Mesodermal cell (in vitro differentiated cells): ENCODE data around the gene UBE2E2.

Source experiments
- H3K27ac ChIP-seq: 2 replicates; pipeline ENCODE4 v1.7.0; 2013; ENCODE audit warnings: mild to moderate bottlenecking, low read depth, low read length, moderate library complexity; ENCODE audit not compliant: severe bottlenecking
- H3K36me3 ChIP-seq: 2 replicates; pipeline ENCODE4 v1.7.1; 2013; ENCODE audit warnings: mild to moderate bottlenecking, low read length, moderate library complexity; ENCODE audit not compliant: control insufficient read depth, insufficient read depth
- H3K4me1 ChIP-seq: one replicate; pipeline ENCODE4 v1.7.1; 2013; ENCODE audit warnings: mild to moderate bottlenecking, low read length; ENCODE audit not compliant: insufficient read depth, control insufficient read depth, poor library complexity, severe bottlenecking
- H3K4me3 ChIP-seq: 2 replicates; pipeline ENCODE4 v1.7.0; 2013; ENCODE audit warnings: low read length, control low read depth, mild to moderate bottlenecking; ENCODE audit not compliant: insufficient read depth, poor library complexity, severe bottlenecking; ENCODE audit errors: extremely low read depth
- H3K9me3 ChIP-seq: 2 replicates; pipeline ENCODE4 v1.7.1; 2013; ENCODE audit warnings: mild to moderate bottlenecking, low read length, moderate library complexity; ENCODE audit not compliant: control insufficient read depth
- WGBS, 2 experiments: methylation state at CpG; one replicate each; pipeline ENCODE4 v1.1.5; 2013; ENCODE audit warnings: missing lambda C conversion rate in 2 of 2; ENCODE audit not compliant: insufficient coverage in 2 of 2; 5-methylcytosine and 5-hydroxymethylcytosine counted together

The UBE2E2 gene

DNA sequence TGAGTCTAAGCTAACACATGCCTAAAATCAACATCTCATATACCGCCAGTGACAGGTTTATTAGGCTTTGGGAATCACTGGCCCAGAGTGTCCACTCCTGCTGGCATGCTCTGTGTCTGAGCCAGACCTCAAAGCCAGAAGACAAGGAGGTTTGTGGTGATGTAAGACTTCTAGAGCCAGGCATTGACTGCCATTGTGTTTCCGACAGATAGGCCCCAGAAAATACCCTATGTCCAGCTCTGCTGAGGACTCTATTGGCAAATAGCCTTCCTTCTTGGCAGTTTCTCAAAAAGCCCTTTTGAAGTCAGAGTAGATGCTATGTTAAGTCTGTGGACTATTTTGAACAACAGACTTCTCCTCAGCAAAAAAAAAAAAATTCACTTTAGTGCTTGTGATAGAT lies 420.7 kb downstream of the UBE2E2 start:
- WGBS, 2 experiments: 94% methylated on average over 2 of the region's 2 CpGs; no CpG with 5 or more reads in 1 of the 2 experiments
- Histone ChIP-seq H3K27ac (no peak overlapping the region), H3K36me3 (no peaks in the 10 kb centered on the region), H3K4me1 (no peaks in the 10 kb centered on the region), H3K4me3 (no peak overlapping the region), H3K9me3 (peaks cover 15% of the 10 kb centered on the region)

DNA sequence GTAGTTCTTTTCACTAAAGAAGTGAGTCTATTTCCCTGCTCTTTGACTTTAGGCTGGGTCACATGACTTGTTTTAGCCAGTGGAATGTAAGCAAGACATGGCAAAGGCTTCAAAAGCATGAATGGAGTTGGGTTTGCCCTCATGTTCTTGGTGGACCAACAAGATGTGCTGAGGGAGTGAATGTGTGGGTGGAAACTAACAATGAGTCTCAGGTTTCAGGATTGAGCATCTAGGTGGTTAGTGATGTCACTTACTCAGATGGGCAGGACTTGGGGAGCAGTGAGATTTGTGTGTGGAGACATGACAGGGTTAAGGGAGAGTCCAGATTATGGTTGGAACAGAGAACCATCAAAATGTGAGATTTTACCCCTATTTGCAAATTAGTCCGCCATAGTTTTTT lies 421.2 kb downstream of the UBE2E2 start:
- no peak overlapping the region for H3K27ac ChIP-seq
- no peaks in the 10 kb centered on the region for H3K36me3 ChIP-seq
- peaks cover 15% of the 10 kb centered on the region for H3K9me3 ChIP-seq
- no peak overlapping the region for H3K4me3 ChIP-seq
- WGBS, 2 experiments: 40 to 57% methylated on average over 1 of the region's 1 CpG
- H3K4me1 ChIP-seq: peaks cover 3% of the 10 kb centered on the region

DNA sequence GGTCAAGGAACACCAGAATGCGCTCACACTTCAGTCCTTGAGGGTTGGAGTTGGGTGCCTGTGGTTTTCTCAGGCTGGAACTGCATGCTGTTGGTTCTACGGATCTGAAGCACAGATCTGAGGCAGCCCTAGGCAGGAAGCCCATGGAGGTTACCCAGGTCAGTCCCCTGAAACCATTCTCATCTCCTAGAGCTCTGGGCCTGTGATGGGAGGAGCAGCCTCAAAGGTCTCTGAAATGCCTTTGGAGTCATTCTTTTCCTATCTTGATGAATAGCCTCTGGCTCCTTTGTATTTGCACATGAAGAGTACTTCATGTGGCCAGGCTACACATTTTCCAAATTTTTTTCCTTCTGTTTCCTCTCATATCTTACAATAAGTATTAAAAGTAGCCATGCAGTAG lies 423.3 kb downstream of the UBE2E2 start:
- peaks cover 15% of the 10 kb centered on the region for H3K9me3 ChIP-seq
- H3K4me3 ChIP-seq: no peak overlapping the region
- peaks cover 6% of the 10 kb centered on the region for H3K4me1 ChIP-seq
- H3K36me3 ChIP-seq: no peaks in the 10 kb centered on the region
- WGBS, 2 experiments: 81 to 92% methylated on average over 2 of the region's 2 CpGs
- no peak overlapping the region for H3K27ac ChIP-seq

DNA sequence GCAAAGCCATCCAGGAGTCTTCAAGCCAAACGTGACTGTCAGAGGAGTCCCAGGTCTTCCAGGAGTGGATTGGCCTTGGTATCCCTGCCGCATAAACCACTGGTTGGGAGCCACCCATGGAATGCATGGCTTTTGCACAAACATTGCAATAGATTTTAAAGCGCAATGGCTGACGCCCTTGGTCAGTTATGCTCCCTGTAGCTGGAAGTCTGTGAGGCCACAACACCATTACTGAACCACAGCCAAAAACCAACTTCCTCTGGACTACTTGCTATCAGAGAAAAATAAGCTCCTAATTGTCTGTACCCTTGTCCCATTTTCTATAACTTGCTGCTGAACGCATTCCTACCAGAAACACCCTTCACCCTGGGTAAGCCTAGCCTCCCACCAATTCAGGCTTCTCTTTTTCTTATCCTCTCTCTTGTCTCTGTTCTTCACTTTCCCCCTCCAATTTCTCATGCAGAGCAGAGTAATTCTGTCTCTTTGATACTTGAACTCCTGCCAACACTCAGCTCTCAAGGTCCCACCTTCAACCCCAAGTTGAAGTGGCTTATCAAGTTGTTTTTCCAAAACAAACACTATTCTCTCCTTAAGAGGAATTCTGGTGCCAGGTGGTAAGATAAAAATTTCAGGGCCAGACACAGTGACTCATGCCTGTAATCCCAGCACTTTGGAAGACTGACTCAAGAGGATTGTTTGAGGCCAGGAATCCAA lies 426.2 kb downstream of the UBE2E2 start:
- Histone ChIP-seq H3K4me3 (no peak overlapping the region), H3K4me1 (peaks cover 6% of the 10 kb centered on the region), H3K9me3 (peaks cover 15% of the 10 kb centered on the region), H3K27ac (peak overlapping the region; percentile 57), H3K36me3 (no peaks in the 10 kb centered on the region)
- 93 to 95% methylated on average over 5 of the region's 5 CpGs for WGBS, 2 experiments

DNA sequence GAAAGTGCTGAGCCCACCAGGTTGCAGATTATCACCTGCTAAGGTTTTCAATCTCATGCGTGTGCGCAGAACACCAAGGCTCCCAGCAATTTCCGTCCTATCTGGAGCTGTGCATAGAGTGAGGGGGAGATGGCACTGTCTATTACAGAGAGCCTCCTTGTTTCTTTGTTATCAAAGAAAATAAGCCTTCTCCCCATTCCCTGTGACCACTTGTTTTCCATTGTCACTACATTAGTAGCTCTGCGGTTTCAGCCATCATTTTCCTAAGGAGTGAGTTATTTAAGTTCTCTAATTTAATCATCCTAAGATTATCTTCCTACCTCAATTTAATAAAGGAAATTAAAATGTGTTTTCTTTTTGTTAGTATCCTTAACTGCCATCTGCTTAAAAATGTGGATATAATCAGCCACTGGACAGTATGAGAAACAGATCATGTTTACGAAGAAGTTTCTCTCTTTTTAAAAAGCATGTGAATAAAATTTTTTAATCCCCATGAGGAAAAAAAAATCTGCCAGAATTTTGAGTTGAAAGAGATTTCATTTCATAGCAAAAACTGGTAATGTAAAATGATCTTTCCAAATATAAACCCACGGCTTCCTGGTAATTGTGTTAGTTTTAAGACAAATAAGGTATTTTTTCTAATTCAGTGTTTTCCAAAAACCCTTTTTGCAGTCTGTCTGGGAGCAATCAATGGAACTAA lies 430.3 kb downstream of the UBE2E2 start:
- WGBS, 2 experiments: 100% methylated on average over 2 of the region's 6 CpGs
- Histone ChIP-seq H3K4me3 (no peak overlapping the region), H3K9me3 (no peaks in the 10 kb centered on the region), H3K27ac (no peak overlapping the region), H3K4me1 (peaks cover 6% of the 10 kb centered on the region), H3K36me3 (no peaks in the 10 kb centered on the region)

DNA sequence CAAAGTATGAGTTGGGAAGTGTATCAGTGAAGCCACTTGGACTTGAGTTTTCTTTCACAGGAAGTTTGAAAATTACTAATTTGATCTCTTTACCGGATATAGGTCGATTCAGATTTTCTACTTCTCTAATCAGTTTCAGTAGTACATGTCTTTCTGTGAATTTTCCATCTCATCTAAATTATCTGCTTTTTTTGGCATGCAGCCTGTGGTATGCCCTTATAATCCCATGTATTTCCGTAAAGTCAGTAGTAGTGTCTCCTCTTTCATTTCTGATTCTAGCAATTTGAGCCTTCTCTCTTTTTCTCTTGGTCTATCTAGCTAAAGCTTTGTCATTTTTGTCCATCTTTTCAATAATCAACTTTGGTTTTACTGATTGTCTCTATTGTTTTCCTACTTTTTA lies 434.2 kb downstream of the UBE2E2 start:
- no peaks in the 10 kb centered on the region for H3K36me3 ChIP-seq
- no peaks in the 10 kb centered on the region for H3K4me1 ChIP-seq
- H3K9me3 ChIP-seq: no peaks in the 10 kb centered on the region
- H3K27ac ChIP-seq: no peak overlapping the region
- no peak overlapping the region for H3K4me3 ChIP-seq
- 95% methylated on average over 2 to 3 of the region's 3 CpGs for WGBS, 2 experiments

DNA sequence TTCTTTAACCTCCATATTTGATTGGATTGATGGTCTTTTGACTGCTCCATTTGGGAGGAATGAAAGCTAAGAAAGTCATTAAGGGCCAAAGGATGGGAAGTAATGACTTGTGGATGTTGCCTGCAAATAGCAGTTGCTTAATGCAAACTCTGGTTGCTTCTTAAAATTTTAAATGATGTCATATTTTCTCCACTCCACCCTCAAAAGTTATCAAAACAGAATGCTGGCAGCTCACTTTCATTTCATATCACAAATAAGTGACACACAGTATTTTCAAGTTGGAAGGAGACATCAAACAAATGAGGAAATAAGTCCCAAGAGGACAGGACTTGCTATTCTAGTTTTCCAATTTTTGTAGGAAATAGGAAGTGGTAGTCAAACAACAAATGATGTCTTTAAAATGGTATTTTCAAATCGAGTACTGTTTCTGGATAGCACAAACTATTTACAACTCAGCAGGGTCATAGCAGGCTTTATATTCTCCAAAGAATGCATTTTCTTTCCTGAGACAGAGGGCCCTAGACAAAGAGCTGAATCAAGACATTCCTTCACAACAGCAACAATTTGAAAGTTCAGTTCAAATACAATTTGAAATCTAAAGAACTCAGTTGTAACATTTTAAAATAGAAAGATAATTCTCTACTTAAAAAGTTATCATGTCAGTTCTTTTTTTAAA lies 437.5 kb downstream of the UBE2E2 start:
- Histone ChIP-seq H3K4me1 (no peaks in the 10 kb centered on the region), H3K27ac (no peak overlapping the region), H3K36me3 (no peaks in the 10 kb centered on the region), H3K4me3 (no peak overlapping the region), H3K9me3 (no peaks in the 10 kb centered on the region)
- WGBS, 2 experiments: 60% methylated on average over 1 of the region's 1 CpG; no CpG with 5 or more reads in 1 of the 2 experiments
